Suppressor macrophage (primary cell): ENCODE data around the gene CDK5RAP2.
"Not testable (repeated sequence)": the region's sequence is repeated elsewhere in the genome, so short reads cannot be mapped to it uniquely, and the experiment has no call there.

Experiments used
- DNase-seq, 4 experiments: peaks; one replicate each; pipeline ENCODE4 v3.0.0-alpha.2; 2020 to 2022

Gene CDK5RAP2

DNA sequence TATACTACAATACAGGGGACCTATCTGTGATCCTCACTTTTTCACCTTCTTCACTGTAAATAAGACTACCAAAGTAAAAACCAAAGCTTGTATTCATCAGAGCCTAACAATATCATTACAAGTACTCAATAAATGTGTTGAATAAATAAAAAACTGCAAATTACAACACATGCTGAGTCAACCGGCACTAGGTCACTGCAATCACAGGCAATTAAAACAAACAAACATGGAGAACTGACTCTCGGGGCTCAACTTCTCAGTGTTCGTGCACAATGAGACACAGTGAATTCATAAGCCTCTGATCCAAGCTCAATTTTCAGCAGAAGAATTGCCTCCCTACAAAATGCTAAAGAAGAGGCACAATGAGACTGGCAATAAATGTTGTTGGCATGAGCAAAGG lies 69.2 kb downstream of the CDK5RAP2 start:
- DNase-seq = no peak

DNA sequence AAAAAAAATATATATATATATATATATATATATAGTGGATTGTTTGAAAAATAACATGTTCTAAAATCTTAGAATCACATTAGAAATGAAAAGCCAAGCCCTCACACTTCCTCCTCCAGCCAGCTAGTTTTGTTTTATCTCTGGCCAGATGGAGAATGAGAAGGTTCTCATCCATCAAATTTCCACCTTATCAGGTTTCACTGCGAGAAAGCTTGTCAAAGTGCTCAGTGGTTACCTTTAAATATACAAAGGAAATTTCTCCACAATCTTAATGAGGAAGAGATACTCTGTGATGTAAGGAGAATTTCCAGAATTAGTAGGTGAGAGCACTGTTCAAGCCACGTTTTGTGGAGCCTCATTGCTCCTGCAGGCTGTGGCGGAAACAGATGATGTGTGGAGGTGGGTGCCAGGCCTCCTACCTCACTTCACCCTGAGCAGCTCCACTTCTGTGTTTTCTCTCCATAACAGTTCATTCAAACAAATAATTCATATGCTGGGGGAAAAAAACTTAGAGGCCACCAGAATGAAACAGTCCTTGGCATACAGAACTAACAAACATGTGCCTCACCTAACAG lies 71.9 kb downstream of the CDK5RAP2 start:
- DNase-seq = no peak

DNA sequence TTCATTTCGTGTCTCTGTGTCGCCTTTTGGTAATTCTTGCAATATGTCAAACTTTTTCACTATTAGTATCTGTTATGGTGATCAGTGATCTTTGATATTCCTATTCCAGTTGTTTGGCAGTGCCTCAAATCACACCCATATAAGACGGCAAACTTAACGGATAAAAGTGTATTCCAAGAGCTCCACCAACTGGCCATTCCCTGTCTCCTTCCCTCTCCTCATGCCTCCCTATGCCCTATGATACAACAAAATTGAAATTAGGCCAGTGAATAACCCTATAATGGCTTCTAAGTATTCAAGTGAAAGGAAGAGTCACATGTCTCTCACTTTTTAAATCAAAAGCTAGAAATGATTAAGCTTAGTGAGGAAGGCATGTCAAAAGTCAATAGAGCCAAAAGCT lies 74.8 kb downstream of the CDK5RAP2 start:
- DNase-seq = no peak

DNA sequence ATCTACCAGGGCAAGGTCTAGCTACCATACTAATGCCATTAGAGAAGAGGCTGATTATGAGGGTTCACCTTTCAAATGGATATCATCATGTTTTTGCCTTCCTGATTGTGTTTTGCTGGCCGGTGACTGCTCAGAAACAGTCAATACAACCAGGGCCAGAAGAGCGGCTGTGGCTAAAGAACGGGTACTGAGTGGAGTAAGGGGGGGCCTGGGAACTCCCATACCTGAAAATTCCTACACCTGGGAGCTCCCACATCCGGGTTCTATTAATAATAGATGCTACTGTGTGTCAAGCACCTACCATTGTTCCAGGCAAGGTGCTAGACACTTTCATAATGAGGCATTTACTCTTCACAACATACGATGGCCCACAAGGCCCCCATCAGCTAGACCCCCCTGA lies 79.2 kb downstream of the CDK5RAP2 start:
- no peak for DNase-seq

DNA sequence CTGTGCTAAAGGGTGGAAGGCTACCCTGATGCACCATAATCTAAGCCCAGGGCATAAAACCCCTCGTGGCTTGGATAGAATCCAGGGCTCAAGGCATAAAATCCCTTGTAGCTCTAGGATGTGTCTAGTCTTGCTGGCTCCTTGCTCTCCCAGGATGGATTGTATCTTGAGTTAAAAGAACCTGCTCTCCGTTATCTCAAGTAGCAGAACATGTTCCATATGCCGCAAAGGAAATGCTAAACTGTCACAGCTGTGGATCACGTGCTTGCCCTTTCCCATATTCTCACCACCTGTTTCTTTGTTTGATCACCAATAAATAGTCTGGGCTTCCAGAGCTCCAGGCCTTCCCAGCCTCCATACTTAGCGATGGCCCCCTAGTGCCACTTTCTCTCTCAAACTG lies 82.1 kb downstream of the CDK5RAP2 start:
- DNase-seq = not testable (repeated sequence)

DNA sequence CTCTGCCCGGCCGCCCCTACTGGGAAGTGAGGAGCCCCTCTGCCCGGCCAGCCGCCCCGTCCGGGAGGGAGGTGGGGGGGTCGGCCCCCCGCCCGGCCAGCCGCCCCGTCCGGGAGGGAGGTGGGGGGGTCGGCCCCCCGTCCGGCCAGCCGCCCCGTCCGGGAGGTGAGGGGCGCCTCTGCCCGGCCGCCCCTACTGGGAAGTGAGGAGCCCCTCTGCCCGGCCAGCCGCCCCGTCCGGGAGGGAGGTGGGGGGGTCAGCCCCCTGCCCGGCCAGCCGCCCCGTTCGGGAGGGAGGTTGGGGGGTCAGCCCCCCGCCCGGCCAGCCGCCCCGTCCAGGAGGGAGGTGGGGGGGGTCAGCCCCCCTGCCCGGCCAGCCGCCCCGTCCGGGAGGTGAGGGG lies 83.5 kb downstream of the CDK5RAP2 start:
- DNase-seq = not testable (repeated sequence)

DNA sequence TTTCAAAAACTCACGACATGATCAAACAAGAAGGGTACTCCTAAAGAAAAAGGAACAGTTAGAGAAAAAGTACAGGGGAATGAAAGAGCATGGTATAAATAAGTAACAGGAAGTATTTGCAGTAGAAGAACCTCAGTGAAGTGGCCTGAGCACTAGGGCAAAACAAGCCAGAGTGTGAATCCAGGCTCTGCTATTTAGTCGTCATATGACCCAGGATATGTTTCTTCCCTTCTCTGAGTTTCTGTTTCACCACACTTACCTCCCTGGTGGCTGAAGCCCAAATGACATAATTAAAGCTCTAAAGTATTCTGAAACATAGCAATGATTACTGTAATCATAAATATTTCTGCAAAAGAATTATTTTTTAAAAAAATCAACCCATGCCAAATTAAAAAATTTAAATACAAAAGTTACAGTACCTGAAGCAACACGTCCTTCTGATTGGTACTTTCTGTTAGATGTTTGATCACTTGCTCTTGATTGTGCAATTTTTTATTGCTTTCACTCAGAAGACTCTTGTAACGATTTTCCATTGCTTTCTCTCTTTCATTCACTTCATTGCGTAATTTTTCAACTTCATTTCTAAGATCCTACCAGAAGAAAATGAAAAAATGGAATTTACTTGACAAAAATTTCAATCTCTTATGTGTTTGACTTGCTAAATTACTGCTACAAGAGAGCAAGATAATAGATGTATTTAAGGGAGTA lies 88.9 kb downstream of the CDK5RAP2 start:
- peak; percentile 47 to 83 (median 74) for DNase-seq

DNA sequence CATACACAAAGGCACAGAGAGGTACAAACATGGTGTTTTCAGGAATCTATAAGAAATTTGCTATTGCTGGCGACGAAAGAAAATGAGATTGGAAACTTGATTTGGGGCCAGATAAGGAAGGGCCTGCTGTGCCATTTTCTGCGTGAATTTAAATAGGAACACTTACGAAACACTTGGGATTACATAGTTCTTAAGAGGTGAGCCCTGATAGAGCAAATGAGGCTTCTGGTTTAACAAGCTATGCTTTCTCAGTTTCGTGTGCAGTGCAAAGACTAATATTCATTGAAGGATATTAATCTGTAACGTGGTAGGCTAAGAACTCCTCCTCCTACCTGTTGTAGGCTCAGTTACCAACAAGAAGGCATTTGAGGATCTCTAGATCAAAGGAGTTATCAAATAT lies 93.1 kb downstream of the CDK5RAP2 start:
- no peak for DNase-seq

DNA sequence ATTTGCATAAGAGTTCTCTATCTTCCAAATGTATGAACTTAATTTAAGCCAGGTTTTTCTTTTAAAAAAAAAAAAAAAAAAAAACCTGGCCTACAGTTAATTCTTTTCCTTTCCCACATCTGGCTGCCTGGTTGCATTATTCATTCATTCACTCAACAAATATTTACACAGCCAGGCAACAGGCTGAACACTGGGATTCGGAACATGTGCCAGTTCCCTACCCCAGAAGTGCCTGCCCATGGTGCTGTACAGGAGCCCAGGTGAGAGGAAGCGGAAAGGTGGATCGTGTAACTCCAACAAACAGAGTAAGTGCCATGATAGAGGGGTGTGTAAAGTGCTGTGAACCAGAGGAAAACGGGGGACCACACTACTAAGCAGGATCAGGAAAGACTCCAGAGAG lies 93.6 kb downstream of the CDK5RAP2 start:
- DNase-seq = no peak

DNA sequence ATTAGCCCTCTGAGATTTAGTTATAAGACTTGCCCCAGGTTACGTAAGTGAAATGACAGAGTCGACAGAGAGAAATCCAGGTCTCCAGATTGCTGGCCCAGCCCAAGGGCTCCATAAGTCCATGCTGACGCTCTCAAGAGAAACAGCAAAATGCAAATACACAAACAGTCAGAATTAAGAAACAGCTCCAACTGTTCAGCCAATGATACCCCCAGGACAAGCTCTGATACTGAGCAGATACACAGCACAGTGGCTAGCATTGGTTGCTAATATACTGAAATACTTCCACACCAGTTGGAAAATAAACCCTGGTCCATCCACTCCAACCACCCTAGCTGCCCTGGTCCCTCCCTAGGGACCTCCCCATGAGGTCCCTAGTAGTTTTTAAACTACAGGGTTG lies 94.2 kb downstream of the CDK5RAP2 start:
- DNase-seq = no peak

DNA sequence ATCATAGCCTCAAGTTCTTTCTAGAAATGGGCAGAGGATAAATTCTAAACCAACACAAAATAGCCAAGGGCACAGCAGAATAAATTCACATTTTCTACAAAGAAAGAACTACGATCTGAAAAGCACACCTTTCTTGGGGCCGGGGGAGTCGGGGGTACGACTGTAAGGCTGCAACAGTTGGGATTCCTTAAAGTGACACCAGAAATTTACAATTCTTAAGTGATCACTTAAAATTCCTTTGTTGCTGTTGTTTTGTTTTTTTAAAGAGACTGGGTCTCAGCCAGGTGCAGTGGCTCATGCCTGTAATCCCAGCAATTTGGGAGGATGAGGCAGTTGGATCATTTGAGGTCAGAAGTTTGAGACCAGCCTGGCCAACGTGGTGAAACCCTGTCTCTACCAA lies 95.8 kb downstream of the CDK5RAP2 start:
- no peak for DNase-seq

DNA sequence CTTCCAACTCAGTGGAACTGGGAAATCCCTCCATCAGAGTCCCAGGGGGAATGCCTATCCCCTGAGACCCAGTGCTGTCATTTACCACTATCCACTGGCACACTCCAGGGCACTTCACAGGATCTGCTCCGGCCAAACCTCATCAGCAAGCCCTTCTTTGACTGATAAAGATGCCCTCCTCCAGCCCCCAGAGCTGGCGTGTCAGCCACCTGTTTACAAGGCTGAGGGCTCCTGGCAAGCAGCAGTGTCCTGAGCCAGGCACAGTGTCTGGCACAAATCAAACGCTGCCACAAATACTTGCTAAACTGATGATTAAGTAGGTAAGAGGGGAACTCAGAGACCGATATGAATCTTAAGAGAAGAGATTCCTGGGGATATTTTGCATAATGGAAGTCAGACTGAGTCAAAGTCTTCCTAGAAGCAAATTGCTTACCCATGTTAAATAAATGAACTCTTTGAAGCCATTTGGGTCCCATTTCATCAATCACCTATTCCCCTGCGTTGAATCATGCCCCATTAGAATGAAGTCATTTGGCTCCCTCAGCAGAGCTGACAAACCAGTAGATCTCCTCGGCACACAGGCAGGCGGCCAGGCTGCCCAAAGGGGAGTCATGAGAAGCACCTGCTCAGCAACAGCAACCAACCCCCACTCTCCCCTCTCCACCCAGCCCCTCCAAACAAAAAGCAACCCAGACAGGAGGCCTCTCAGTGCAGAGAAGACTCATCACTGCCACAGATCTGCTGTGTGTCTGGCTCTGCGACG lies 97.4 kb downstream of the CDK5RAP2 start:
- no peak for DNase-seq

DNA sequence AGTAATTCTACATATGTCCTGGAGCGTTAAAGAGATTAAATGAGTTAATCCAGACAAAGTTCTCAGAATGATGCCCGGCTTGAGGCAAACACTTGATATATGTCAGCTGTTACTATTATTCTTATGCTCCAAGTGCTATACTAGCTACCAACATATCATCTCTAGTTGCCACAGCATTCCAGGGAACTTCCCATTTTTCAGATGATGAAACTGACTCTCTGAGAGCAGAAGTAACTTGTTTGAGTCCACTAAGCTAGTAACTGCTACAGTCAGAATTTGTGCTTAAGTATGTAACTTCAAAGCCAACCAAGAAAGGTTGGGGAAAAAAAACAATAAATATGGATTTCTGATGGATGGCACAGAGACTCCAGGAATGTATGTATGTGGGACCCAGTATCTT lies 98.1 kb downstream of the CDK5RAP2 start:
- DNase-seq = peak; percentile 57 to 90 (median 74)

DNA sequence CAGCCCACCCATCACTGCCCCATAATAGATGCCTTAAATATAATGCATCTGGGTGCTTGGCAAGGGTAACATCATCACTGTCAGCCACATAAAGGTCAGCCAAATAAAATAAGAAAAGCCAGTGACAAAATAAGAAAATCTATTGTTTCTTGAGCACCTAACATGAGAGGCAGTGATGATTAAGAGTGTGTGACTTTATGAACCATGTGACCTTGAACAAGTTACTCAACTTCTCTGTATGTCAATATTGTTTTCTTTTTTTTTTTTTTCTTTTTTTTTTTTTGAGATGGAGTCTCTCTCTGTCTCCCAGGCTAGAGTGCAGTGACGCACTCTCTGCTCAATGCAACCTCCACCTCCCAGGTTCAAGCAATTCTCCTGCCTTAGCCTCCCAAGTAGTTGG lies 98.7 kb downstream of the CDK5RAP2 start:
- peak in 2 of 4 experiments; percentile 46 to 48 for DNase-seq

DNA sequence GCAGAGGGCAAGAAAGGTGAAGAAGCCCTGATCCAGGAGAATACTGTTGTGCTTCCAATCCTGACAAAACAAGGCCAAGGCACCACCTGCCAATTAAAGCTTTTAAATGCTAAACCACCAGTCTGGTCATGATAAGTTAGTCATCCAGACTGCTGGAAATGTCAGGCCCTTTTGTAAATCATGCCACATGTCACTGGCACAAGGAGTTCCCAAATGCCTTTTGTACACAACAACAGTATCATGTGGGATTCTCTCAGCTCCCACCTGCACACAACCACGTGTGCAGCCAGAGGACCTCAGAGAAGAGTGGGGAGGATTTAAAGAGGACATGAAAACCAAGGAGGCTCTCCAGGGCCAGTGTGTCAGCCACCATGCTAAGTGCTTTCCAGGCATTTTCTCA lies 99.3 kb downstream of the CDK5RAP2 start:
- peak; percentile 15 to 56 (median 33) for DNase-seq

DNA sequence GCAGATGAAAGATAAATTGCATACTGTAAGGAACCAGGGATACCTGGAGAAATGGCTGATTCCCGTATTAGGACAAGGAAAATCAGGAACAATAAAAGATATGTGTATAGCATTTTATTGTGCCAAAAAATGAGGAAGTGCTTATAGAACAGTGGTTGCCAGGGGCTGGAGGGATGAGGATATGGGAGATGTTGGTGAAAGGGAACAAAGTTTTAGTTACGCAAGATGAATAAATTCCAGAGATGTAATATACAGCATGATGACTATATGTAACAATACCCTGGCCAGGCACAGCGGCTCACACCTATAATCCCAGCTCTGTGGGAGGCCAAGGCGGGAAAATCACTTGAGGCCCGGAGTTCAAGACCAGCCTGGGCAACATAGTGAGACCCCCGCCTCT lies 101.8 kb downstream of the CDK5RAP2 start:
- peak; percentile 49 to 83 (median 71) for DNase-seq

DNA sequence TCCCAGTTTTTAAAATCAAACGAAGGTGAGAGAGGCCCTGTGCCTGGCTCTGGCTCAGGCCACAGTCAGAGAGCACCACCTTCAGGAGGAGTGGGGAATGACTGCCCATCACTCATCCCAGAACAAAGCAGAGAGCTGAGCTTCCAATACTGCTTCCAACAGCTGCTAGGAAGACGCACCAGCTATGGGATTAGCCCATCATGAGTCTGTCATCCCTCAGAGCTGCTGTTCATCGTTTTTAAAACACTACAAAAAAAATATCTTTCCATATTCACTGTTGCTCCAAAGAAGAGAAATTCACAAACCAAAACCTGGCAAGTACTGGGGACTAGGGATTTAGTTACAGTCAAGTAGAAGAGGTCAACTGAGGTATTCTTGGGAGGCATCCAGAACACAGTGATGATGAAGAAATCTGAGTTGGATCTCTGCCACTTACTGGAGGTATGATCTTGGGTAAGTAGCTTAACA lies 102.4 kb downstream of the CDK5RAP2 start:
- DNase-seq = peak; percentile 53 to 74 (median 64)

DNA sequence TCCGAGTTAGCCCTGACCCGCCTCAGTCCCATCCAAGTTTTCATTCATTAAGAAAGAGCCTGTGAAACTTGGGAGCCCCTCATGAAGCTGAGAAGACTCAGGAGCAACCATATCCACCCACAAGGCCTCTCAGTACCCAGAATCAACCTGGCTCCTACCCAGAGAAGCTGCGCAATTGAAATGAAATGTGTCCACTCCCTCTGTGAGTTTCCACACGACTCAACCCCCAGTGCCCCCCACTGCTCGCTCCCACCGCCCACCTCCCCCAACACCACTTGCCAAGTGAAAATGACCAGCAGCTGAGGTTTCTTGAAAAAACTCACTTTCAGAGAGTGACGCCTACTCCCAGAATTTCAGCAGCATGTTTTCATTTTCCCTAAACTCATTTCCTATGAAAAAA lies 104.6 kb downstream of the CDK5RAP2 start:
- DNase-seq = no peak

DNA sequence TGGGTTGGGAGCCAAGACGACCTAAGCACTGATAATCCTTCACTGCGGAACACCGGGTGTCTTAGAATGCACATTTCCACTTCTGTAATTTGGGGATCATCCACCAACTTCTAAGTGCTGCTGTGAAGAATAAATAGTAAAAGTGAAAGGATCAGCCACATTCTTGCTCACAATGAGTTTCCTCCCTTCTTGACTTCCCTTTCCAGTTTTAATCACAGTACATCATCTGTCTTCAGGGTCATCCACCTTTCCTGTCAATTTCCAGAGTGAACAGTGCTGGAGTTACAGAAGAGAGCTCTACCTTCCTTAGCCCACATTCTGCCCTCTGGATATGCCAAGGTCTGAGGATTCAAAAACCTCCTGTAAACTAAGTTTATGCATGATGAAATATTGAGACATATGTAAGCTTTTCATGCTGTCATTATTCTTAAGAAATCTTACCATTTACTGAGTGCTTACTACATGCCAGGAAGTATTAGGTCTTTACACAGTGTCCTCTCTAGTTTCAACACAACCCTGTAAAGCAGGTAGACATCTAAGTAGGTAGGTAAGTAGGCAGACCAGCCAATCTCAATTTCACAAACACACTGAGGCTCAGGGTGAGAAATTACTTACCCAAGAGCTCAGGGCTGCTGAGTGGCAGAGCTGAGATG lies 105.2 kb downstream of the CDK5RAP2 start:
- peak; percentile 21 to 43 (median 39) for DNase-seq

DNA sequence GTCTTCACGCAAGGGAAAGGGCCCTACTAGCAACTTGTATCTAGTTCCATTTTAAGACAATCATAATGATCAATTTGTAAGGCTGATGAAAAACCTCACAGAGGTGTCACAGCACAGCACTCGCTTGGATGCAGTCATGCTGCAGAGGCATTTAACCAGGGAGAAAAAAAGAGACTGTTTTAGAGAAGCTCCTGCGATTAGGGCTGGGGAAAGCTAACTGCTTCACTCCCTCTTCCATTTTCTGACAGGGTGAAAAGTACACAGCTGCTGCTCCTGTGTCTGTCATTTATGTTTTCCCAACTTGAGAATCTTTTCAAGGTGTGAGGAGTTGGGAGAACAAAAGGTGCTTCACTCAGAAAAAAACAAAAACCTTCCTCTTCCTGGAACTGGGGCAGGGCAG lies 106.4 kb downstream of the CDK5RAP2 start:
- no peak for DNase-seq

DNA sequence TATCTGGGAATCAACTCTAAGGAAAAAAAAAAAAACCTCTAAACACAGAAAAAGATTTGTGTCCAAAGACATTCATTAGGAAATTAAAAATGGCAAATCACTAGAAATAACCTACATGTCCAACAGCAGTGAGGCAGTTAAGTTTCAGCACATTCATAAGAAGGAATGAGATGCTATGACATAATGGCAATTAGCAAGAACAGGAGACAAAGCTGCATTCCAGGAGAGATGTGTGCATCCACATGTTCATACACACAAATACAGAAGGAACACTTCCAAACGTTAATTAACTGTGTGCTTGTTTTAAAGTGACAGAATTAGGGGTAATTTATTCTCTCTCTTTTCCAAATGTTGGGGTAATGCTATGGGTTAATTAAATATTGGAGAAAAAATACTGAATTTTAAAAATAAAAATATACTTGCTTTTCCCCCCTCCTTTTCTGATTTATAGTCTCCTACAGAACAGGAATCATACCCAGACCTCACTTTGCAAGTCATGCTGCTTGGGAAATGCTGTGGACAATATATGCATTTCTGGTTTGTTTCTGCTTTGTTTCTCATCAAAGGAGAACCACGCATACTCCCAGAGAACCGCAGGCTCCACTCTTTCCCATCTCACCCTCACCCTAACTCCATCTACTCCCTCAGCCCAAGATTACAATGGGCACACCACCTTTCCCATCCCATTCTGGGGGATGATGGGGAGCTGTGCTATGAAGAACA lies 114.1 kb downstream of the CDK5RAP2 start:
- no peak for DNase-seq

DNA sequence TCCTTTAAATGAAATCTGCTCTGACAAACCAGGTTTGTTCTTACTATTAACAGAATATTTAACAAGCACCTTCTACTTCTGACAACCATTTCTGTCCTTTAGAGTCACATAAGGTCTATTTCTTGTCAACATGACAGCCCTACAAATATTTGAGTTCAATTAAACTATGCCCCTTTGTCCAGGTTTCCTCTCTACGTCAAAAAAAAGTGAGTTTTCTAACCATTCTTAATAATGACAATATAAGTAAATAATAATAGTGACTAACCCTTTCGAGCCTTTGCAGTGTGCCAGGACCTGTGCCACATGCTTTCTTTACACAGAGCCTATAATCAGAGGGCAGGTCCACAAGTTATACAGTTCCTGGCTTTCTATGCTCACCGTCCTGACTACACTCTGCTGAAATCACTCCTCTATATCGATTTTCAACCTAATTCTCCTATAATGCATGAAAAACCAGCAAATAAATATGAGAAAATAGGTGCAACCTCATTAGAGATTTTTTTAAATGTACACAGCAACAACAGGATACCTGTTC lies 115.0 kb downstream of the CDK5RAP2 start:
- no peak for DNase-seq
